ENCODE measurements around the gene TSGA10IP.
"Not testable (repeated sequence)": the region's sequence is repeated elsewhere in the genome, so short reads cannot be mapped to it uniquely, and the experiment has no call there.

TSGA10IP gene

DNA sequence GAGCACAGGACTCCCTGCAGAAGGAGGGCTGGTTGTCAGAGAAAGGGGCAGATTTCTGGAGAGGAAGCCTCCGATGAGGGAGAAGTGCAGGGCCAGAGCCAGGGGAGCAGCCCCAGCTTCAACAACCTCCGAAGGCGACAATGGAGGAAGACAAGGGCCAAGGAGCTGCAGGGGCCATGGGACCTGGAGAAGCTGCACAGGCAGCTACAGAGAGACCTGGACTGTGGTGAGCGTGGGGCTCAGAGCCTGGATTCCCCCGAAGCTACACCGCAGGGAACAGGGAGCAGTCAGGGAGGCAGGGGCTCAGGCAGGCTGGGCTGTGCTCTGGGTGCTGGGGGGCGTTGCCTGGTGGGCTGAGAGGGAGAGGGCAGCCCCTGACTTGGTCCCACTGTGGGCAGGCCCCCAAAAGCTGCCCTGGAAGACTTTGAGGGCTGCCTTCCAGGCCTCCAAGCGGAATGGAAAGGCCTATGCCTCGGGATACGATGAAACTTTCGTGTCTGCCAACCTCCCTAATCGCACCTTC lies 2.4 kb downstream of the TSGA10IP start:
- no peak for DNase-seq (ENCODE audit: low read depth)

DNA sequence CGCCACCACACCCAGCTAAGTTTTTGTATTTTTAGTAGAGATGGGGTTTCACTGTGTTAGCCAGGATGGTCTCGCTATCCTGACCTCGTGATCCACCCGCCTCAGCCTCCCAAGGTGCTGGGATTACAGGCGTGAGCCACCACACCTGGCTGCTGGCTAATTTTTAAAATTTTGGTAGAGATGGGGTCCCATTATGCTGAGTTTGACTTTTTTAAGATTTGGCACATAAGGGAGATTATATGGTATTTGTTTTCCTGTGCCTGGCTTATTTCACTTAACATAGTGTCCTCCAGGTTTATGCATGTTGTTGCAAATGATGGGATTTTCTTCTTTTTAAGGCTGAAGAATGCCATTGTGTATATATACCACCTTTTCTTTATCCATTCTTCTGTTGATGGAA lies 5.4 kb downstream of the TSGA10IP start:
- DNase-seq (ENCODE audit: low read depth) = not testable (repeated sequence)

DNA sequence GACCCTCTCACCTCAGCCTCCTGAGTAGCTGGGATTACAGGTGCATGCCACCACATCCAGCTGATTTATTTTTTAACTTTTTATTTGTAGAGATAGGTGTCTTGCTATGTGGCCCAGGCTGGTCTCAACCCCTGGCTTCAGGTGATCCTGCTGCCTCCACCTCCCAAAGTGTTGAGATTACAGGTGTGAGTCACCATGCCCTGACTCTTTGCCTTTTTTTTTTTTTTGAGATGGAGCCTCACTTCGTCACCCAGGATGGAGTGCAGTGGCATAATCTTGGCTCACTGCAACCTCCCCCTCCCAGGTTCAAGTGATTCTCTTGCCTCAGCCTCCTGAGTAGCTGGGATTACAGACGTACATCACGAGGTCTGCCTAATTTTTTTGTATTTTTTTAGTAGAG lies 6.4 kb downstream of the TSGA10IP start:
- not testable (repeated sequence) for DNase-seq (ENCODE audit: low read depth)

DNA sequence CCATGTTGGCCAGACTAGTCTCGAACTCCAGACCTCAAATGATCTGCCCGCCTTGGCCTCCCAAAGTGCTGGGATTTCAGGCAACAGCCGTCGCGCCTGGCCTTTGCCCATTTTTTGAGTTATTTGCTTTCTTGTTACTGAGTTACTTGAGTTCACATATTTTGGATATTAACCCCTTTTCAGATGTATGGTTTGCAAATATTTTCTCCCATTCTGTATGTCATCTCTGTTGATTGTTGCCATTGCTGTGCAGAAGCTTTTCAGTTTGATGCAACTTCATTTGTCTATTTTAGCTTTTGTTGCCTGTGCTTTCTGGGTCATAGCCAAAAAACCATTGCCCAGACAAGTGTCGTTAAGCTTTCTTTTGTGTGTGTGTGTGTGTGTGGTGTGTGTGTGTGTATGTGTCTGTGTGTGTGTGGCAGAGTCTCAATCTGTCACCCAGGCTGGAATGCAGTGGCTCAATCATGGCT lies 6.8 kb downstream of the TSGA10IP start:
- no peak for DNase-seq (ENCODE audit: low read depth)

DNA sequence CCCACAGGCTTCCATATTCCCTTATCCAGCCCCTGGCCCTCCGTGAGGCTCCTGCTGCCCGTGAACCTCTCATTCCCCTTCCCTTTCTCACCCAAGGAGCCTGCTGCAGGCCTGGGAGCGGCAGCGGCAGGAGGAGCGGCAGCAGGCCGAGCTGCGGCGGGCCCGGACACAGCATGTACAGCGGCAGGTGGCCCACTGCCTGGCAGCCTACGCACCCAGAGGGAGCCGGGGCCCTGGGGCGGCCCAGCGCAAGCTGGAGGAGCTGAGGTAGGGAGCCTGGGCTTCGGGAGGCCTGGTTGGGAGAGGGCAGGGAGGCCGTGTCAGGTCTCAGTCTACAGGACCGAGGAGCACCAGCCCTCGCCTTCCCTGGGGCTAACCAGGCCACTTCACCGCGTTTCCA lies 8.2 kb downstream of the TSGA10IP start:
- DNase-seq (ENCODE audit: low read depth) = no peak

DNA sequence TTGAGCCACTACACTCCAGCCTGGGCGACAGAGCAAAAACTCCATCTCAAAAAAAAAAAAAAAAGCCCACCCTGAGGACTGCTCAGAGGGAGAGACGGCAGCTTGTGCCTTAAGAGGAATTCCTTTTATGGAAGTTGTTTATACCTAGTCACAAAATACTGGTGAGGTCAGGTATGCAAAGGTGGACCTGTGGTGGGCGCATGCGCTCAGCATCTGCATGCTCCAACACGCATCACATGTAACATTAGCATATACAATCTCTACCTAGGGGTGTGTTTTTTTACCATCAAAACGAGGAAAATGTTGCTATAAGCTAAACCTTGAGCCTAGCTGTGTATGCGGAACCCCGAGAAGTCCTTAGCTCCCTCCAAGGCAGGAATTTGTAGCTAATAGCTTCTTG lies 9.5 kb downstream of the TSGA10IP start:
- no peak for DNase-seq (ENCODE audit: low read depth)

DNA sequence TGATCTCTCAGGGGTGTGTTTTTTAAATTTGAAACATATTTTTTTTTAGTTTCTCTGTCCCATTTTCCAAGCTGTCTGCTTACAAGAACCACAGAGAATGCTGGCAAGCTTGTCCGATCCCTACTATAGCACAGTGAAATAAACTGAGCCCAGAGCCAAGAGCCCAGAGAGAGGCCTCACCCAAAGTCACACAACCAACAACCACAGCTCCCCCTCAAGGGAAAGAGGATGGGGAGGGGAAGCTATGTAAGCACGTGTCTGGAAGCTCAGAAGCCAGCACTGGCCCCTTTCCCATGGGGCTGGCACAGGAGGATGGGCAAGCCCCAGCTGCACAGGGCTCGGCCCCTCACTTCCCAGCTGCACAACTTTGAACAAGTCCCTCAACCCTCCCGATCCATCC lies 13.0 kb downstream of the TSGA10IP start:
- DNase-seq (ENCODE audit: low read depth) = peak; percentile 33

DNA sequence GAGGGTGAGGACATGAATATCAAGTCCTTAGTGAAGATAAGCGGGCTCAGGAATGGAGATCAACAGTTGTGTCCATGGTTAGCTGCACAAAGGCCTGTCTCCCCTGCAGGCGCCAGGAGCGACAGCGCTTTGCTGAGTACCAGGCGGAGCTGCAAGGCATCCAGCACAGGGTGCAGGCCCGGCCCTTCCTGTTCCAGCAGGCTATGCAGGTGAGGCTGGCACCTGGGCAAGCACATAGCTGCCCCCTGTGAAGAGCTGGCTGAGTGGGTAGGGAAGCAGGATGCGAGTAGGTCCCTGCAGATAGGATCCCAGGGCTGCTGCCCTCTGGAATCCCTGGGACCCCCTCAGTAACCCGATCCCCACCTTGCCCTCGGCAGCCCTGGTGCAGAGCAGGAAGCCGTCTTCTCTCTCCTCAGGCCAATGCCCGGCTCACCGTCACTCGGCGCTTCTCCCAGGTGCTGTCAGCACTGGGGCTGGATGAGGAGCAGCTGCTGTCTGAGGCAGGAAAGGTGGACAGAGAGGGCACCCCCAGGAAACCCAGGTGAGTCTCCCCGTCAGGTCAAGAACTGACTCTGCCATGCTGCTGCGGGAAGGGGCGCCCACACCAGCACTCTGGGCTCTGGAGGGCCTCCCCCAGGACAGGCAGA lies 13.6 kb downstream of the TSGA10IP start:
- DNase-seq (ENCODE audit: low read depth) = no peak

DNA sequence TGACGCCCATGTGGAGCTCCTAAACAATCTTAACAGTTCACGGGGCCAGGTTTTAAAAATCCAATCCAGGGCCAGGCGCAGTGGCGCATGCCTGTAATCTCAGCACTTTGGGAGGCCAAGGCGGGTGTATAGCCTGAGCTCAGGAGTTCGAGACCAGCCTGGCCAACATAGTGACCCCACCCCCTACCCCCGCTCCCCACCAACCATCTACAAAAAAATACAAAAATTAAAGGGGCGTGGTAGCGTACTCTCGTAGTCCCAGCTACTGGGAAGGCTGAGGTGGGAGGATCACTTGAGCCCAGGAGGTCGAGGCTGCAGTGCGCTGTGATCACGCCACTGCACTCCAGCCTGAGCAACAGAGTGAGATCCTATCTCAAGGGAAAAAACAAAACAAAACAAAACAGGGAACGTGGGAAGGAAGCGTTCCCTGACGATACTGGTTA lies 15.6 kb downstream of the TSGA10IP start:
- DNase-seq (ENCODE audit: low read depth) = peak; percentile 55

DNA sequence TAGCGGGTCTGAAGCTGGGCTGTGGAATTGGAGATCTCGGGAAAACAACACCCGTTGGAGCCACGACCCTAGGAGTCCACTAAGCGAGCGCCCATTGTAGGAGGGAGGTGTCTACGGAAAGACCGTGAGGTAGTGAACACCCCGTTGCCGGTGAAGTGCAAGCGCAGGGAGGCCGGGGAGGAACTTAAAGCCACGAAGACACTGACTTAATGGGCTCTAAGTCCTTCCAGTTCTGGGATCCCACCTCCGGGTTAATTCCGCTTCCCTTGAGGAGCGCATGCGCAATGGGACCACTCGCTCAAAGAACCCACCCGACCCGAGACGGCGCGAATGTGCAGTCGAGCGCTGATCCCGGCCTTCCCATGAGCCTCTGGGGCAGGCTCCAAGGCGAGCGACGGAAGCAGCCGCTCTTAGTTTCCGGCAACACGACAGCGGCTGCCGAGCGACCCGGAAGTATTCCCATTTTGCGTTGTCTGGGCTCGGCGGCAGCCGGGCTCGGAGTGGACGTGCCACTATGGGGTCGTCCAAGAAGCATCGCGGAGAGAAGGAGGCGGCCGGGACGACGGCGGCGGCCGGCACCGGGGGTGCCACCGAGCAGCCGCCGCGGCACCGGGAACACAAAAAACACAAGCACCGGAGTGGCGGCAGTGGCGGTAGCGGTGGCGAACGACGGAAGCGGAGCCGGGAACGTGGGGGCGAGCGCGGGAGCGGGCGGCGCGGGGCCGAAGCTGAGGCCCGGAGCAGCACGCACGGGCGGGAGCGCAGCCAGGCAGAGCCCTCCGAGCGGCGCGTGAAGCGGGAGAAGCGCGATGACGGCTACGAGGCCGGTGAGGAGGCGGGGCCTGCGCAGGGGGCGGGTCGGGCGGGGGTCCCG lies 16.2 kb downstream of the TSGA10IP start, which contains the start of gene SART1:
Gene SART1 (plus strand): TSS at position 468 of the 874 bp plus-strand sequence. CDS start 47 bp downstream, at position 515.
- peak; percentile 97 for DNase-seq (ENCODE audit: low read depth)

DNA sequence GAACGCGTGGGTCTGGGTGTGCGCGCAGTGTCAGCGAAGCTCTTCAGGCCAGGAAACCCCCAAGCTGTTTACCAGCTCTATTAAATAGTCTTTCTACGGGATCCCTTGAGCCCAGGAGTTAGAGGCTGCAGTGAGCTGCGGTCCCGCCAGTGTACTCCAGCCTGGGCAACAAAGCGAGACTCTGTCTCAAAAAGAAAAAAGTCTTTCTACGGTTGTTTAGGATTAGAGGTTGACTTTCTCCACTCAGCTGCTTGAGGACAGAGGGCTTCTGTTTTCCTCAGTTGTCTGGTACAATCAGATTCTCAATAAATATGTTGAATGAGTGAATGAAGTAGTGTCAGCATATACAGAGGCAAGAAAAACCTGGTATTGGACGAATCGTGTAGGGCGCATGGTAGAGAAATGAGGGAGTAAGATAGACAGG lies 16.9 kb downstream of the TSGA10IP start:
- DNase-seq (ENCODE audit: low read depth) = no peak

DNA sequence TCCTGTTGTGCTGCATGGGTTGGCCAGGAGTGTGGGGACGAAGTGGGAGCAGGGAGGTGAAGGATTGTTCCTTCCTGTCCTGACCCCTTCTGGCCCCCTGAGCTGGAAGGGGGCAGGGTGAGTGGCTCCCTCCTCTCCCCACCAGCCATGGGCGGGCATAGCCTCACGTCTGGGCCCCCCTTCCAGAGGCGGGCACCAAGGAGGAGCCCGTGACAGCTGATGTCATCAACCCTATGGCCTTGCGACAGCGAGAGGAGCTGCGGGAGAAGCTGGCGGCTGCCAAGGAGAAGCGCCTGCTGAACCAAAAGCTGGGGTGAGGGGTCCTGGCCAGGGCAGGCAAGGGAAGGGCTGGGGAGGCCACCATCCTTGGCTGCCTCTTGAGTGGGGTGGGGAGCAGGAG lies 19.6 kb downstream of the TSGA10IP start:
- DNase-seq (ENCODE audit: low read depth) = no peak

DNA sequence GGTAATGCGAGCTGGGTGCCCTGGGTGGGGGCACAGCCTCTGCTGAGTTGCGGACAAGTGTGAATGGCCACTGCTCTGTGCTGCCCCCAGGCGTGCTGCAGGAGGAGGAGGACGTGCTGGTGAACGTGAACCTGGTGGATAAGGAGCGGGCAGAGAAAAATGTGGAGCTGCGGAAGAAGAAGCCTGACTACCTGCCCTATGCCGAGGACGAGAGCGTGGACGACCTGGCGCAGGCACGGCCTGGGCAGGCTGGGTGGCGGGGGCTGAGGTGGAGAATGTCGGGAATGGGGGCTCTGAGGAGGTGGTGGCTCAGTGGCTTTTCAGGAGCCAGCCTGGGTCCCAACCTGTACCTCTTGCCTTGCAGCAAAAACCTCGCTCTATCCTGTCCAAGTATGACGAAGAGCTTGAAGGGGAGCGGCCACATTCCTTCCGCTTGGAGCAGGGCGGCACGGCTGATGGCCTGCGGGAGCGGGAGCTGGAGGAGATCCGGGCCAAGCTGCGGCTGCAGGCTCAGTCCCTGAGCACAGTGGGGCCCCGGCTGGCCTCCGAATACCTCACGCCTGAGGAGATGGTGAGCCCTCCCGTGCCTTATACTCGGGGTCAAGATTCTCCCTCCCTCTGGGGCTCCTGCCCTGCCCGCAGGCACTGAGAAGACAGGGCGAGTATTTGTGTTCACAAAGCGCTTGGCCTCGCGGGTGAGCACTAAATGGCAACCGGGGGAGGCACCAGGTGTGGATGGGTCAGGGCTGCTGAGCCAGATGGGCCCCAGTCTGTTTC lies 20.9 kb downstream of the TSGA10IP start:
- DNase-seq (ENCODE audit: low read depth) = no peak

DNA sequence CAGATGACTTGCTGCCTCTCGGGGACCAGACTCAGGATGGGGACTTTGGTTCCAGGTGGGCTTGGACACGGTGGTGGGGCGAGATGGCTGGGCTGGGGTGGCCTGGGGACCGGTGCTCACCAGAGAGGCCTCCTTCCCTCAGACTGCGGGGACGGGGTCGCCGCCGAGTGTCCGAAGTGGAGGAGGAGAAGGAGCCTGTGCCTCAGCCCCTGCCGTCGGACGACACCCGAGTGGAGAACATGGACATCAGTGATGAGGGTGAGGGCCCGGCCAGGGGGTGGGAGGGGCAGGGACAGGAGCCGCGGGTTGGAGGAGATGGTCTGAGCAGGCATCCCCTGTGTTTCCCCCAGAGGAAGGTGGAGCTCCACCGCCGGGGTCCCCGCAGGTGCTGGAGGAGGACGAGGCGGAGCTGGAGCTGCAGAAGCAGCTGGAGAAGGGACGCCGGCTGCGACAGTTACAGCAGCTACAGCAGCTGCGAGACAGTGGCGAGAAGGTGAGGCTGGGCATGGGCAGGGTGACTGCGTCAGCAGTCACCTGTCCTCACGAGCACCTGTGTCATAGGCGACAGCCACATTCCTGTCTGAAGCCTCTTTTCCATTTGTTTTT lies 22.2 kb downstream of the TSGA10IP start:
- DNase-seq (ENCODE audit: low read depth) = no peak

DNA sequence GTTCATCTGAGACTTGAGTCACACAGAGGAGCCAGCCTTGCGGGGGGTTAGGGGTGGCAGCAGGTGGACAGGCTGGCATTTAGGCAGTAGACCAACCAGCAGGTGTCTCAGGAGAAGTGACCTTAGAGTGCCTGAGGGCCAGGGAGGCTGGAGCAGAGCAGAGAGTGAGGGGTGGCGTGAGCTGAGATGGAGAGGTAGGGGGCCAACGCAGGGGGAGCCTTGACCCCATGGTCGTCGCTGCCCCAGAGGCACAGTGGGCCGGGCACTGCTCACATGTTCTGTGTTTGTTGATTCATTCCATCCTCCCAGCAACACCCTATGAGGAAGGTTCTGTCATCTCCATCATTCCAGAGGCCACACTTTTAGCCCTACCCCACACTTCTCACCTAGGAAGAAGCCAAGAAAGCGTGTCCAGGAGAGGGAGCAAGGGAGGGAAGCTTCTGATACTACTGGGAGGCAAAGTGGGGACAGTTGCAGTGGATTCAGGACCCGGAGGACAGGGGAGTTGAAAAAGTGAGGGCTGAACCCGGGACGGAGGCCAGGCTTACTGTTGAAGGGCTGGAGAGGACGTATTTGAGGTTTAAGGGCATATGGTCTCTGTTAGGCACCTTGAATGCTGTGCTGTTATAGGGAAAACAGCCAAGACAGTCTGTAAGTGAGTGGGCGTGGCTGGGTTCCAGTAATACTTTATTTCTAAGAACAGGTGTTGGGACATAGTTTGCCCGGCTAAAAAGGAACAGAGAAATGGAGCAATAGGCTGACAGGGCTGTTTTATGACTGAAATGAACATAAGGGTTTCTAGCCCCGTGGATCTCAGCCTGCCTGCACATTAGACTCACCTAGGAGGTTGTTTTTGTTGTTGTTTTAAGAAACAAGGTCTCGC lies 23.6 kb downstream of the TSGA10IP start:
- no peak for DNase-seq (ENCODE audit: low read depth)

DNA sequence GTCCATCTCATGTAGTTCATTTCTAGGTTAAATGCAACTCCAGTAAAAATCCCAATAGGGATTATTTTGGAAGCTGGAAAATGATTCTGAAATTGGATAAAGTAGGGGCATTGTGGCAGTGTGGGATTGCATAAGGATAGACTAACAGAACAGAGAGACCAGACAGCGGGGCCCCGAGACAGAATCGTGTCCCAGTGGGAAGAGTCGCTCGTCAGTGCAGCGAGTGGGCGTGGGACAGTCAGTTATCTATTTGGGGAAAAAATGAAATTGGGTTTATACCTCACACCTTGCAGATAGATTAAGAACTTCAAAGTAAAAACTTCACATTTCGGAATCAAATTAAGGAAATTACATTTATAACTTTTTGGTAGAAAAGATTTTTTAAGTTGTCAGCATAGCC lies 26.8 kb downstream of the TSGA10IP start:
- DNase-seq (ENCODE audit: low read depth) = no peak

DNA sequence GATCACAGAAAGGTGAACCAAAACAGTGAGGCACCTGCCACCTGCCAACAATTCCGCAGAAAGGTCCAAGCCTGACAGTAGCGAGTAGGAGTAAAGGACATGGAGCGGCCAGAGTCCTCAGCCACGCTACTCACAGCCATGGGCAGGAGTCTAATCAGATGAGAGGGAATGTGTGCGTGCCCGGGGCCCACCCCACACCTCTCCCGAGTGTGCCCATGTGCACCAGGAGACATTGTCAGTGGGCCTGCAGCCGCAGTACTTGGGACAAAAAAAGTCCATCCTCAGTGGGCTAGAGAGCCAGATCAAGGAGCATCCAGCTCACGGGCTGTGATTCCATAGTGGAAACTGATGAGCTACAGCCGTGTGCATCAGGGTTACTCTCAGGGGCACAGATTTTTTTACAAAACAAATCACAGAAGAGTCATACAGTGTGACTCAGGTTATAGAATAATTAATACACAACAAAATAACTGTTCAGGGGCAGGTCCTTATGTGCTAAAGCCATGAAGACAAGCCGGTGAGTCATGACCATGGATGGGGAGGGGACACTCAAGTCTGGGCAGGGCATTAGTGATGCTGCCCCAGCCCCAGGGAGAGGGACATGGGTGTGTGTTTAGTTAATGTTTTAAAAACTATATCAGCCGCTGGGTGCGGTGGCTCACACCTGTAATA lies 28.3 kb downstream of the TSGA10IP start:
- no peak for DNase-seq (ENCODE audit: low read depth)

DNA sequence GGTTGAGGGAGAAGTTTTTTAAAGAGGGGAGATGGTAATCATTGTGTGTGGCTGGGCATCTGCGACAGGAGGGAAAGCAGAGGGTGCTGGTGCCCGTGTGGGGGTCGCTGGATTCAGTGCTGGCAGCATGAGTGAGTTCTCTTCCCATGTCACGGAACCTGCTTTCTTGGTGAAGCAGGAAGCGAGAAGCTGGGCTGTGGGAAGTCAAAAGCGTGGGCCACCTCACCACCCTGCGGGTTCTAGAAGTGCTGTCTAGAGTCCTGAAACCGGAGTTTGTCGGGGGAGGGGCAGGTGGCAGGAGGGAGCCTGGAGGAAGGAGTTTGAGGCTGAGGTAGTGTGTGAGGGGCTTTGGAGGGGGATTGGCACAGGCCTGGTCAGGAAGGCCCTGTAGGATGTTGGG lies 30.5 kb downstream of the TSGA10IP start:
- no peak for DNase-seq (ENCODE audit: low read depth)

DNA sequence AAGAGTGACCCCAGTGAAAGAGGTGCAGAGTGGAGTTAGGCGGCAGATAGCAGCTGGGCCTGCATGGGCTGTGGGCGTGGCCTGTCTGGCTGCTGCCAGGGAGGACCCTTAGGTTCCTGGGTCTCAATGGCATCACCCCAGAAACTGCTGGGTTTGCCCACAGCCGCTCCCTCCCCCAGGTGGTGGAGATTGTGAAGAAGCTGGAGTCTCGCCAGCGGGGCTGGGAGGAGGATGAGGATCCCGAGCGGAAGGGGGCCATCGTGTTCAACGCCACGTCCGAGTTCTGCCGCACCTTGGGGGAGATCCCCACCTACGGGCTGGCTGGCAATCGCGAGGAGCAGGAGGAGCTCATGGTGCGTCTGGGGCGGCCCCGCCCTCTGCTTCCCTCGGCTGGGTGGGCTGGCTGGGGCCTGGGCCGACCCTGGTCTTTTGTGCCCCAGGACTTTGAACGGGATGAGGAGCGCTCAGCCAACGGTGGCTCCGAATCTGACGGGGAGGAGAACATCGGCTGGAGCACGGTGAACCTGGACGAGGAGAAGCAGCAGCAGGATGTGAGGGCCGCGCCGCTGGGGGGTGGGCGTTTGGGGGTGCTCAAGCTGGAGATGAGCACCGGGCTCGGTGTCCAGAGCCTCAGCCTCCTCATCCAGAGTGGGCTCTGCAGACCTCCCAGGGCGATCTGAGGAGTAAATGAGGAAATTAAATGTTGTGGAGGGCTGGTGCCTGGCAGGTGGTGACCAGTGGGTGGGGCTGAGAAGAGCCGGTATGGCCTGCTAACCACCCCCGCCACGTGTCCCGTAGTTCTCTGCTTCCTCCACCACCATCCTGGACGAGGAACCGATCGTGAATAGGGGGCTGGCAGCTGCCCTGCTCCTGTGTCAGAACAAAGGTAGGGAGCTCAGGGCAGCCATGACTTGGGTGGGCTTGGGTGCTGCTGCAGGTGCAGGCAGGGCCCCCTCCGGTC lies 31.2 kb downstream of the TSGA10IP start:
- no peak for DNase-seq (ENCODE audit: low read depth)

All from CMK (cell line).